Amniotic stem cell (primary cell): Measurements from ENCODE around the gene PPIF.

ENCODE experiments used
- DNase-seq: peaks from one replicate; lab custom pipeline; 2025; lab: John Stamatoyannopoulos, UW

PPIF gene

GRCh38 chr10:79347226-79347893 is at the start of gene PPIF:
PPIF (plus strand) TSS chr10:79347469; CDS start chr10:79347549, 80 bp downstream.
- DNase-seq: peak; percentile 87

- peak; percentile 95 for DNase-seq
Observed at GRCh38 chr10:79298403-79299244, 48.6 kb upstream of the PPIF start.

GRCh38 chr10:79299397-79300241 is 47.6 kb upstream of the PPIF start:
- DNase-seq: peak; percentile 68

GRCh38 chr10:79300711-79301110 is 46.6 kb upstream of the PPIF start:
- no peak for DNase-seq

- DNase-seq: no peak
Observed at GRCh38 chr10:79301754-79302530, 45.3 kb upstream of the PPIF start.

- DNase-seq: no peak
Observed at GRCh38 chr10:79303631-79304478, 43.4 kb upstream of the PPIF start.

- no peak for DNase-seq
Observed at GRCh38 chr10:79304479-79305087, 42.7 kb upstream of the PPIF start.

GRCh38 chr10:79305515-79305914 is 41.8 kb upstream of the PPIF start:
- no peak for DNase-seq

GRCh38 chr10:79305988-79306387 is 41.3 kb upstream of the PPIF start:
- no peak for DNase-seq

- DNase-seq: no peak
Observed at GRCh38 chr10:79306644-79307220, 40.5 kb upstream of the PPIF start.

GRCh38 chr10:79308016-79308415 is 39.3 kb upstream of the PPIF start:
- DNase-seq: no peak

- no peak for DNase-seq
Observed at GRCh38 chr10:79308969-79309665, 38.2 kb upstream of the PPIF start.

GRCh38 chr10:79310200-79310865 is 36.9 kb upstream of the PPIF start:
- no peak for DNase-seq

- no peak for DNase-seq
Observed at GRCh38 chr10:79310911-79311573, 36.2 kb upstream of the PPIF start.

- DNase-seq: no peak
Observed at GRCh38 chr10:79311581-79312407, 35.5 kb upstream of the PPIF start.

GRCh38 chr10:79312601-79313187 is 34.6 kb upstream of the PPIF start:
- no peak for DNase-seq

GRCh38 chr10:79313320-79313719 is 33.9 kb upstream of the PPIF start:
- no peak for DNase-seq
